Upper lobe of left lung (tissue), 4 donors: ENCODE data around the gene HAT1.

Experiments
- CTCF ChIP-seq, 6 experiments: fragments of 450-650 bp in 4 of 6; fragments of 200-600 bp in 2 of 6; sonication (generic) in 2 of 6; IDR thresholded peaks; one replicate each; pipeline ENCODE4 v1.5.1; 2016 to 2019; ENCODE audit warnings: antibody characterized with exemption in 6 of 6
- EP300 ChIP-seq, 4 donors: sonication (generic); formaldehyde crosslinking; IDR thresholded peaks; one replicate each; pipeline ENCODE4 v1.5.1; 2017; ENCODE audit warnings: antibody characterized with exemption in 4 of 4, control low read depth in 2 of 4
- POLR2A ChIP-seq, 4 donors: fragments of 450-650 bp; IDR thresholded peaks; one replicate each; pipeline ENCODE4 v1.5.1; 2016 to 2017; ENCODE audit warnings: antibody characterized with exemption in 4 of 4, mild to moderate bottlenecking in 2 of 4
- POLR2AphosphoS5 ChIP-seq, 2 donors: sonication (generic); formaldehyde crosslinking; IDR thresholded peaks; one replicate each; pipeline ENCODE4 v1.5.1; 2017; ENCODE audit warnings: antibody characterized with exemption in 2 of 2

GRCh38 chr2:171985076-171985475, 62.8 kb downstream of the HAT1 start:
- no peak for TF ChIP-seq CTCF (IDR thresholded peaks at IDR 0.05)
- TF ChIP-seq POLR2AphosphoS5 (IDR thresholded peaks at IDR 0.05) = no peak
- TF ChIP-seq EP300 (IDR thresholded peaks at IDR 0.05) = no peak
- TF ChIP-seq POLR2A (IDR thresholded peaks at IDR 0.05) = no peak
